Lower leg skin (tissue), 4 donors: ENCODE data around the gene CCDC149. TPM values are rescaled to one million over a fixed set of nuclear protein-coding genes. Genes with fewer than 3 reads are reported as not detected.

ENCODE experiments used
- DNase-seq, 2 donors: peaks; one replicate each; pipeline ENCODE4 v3.0.0-alpha.2; 2019; ENCODE audit warnings: low spot score in 2 of 2
- H3K4me3 ChIP-seq: fragments of 200-600 bp; sonication (generic); 2 replicates; pipeline ENCODE4 v1.5.1; 2017; ENCODE audit warnings: mild to moderate bottlenecking, low read depth; ENCODE audit not compliant: poor library complexity, severe bottlenecking
- CTCF ChIP-seq, 3 donors: fragments of 450-650 bp; IDR thresholded peaks; one replicate each; pipeline ENCODE4 v1.5.1; 2016; ENCODE audit warnings: antibody characterized with exemption in 3 of 3, mild to moderate bottlenecking in 3 of 3, moderate library complexity in 2 of 3
- POLR2A ChIP-seq, 2 donors: fragments of 450-650 bp; IDR thresholded peaks; one replicate each; pipeline ENCODE4 v1.6.1; 2016 to 2017; ENCODE audit warnings: antibody characterized with exemption in 2 of 2, mild to moderate bottlenecking in 1 of 2, moderate library complexity in 1 of 2
- WGBS, 2 donors: methylation state at CpG; one replicate each; pipeline ENCODE4 v1.1.5; 2018; 5-methylcytosine and 5-hydroxymethylcytosine counted together
- intact Hi-C: fragments of 100-400 bp; cut with DNase I; formaldehyde crosslinking; loops from one replicate; pipeline ENCODE4 v1.15.0; 2023; ENCODE audit warnings: low total_unique reads
- total RNA-seq, 4 donors: library from RNA; depleted of rRNA; stranded (reverse); fragments of >200 nt; gene quantifications; one replicate each; pipeline ENCODE4 v1.1.0, GENCODE V29; 2016

The CCDC149 gene
- total RNA-seq, 4 donors from 2014 or later = 6.2 to 12.5 (median 11.2) TPM

- WGBS, 2 donors = 85 to 94% methylated on average over 8 of the region's 8 CpGs
- intact Hi-C loops = no loop called here
- no peak for TF ChIP-seq CTCF (IDR thresholded peaks at IDR 0.05)
- no peak for TF ChIP-seq POLR2A (IDR thresholded peaks at IDR 0.05)
- no peak for DNase-seq
- no peak overlapping the region for H3K4me3 ChIP-seq
These were observed 27.5 kb downstream of the CCDC149 start for GRCh38 chr4:24885342-24885741.

- DNase-seq = no peak
- H3K4me3 ChIP-seq = no peak overlapping the region
- intact Hi-C loops = no loop called here
- TF ChIP-seq CTCF (IDR thresholded peaks at IDR 0.05) (no peak), POLR2A (IDR thresholded peaks at IDR 0.05) (no peak)
- WGBS, 2 donors = 89 to 90% methylated on average over 8 of the region's 8 CpGs
These were observed 27.9 kb downstream of the CCDC149 start for GRCh38 chr4:24884902-24885301.

GRCh38 chr4:24881508-24882196 is 31.2 kb downstream of the CCDC149 start:
- DNase-seq = no peak
- TF ChIP-seq POLR2A (IDR thresholded peaks at IDR 0.05) (no peak), CTCF (IDR thresholded peaks at IDR 0.05) (no peak)
- H3K4me3 ChIP-seq = no peak overlapping the region
- intact Hi-C loops = no loop called here
- 73 to 77% methylated on average over 3 of the region's 3 CpGs for WGBS, 2 donors

- WGBS, 2 donors = 74 to 88% methylated on average over 8 of the region's 8 CpGs
- H3K4me3 ChIP-seq = no peak overlapping the region
- no peak for TF ChIP-seq CTCF (IDR thresholded peaks at IDR 0.05)
- TF ChIP-seq POLR2A (IDR thresholded peaks at IDR 0.05) = no peak
- intact Hi-C loops = no loop called here
- DNase-seq = no peak
These were observed 32.7 kb downstream of the CCDC149 start for GRCh38 chr4:24880186-24880585.

GRCh38 chr4:24878636-24879016 is 34.2 kb downstream of the CCDC149 start:
- no peak overlapping the region for H3K4me3 ChIP-seq
- intact Hi-C loops = no loop called here
- TF ChIP-seq POLR2A (IDR thresholded peaks at IDR 0.05) (no peak), CTCF (IDR thresholded peaks at IDR 0.05) (no peak)
- DNase-seq = no peak
- 86 to 93% methylated on average over 8 of the region's 8 CpGs for WGBS, 2 donors
